Heart left ventricle (tissue), 16 donors: Measurements from ENCODE around the gene PTPRH. TPM values are rescaled to one million over a fixed set of nuclear protein-coding genes. Genes with fewer than 3 reads are reported as not detected.

Experiments
- ATAC-seq, 4 donors: fragments of 200-7000 bp; cut with Tn5 transposase; one replicate each; pipeline ENCODE4 v1.9.1; 2020 to 2022; ENCODE audit warnings: moderate library complexity in 4 of 4, mild to moderate bottlenecking in 3 of 4, moderate number of reproducible peaks in 1 of 4
- DNase-seq, 5 donors: peaks; one replicate each; pipeline ENCODE4 v3.0.0-alpha.2; 2020
- H3K27ac ChIP-seq, 12 donors: fragments of 200-600 bp; sonication (generic) in 4 of 12; one replicate each; pipeline versions ENCODE4 v1.5.0 to v1.8.0; 2016 to 2022; ENCODE audit warnings: mild to moderate bottlenecking in 2 of 12
- H3K27me3 ChIP-seq, 9 donors: fragments of 200-600 bp; sonication (generic) in 2 of 9; one replicate each; pipeline versions ENCODE4 v1.5.1 to v1.8.0; 2016 to 2022; ENCODE audit warnings: mild to moderate bottlenecking in 3 of 9
- H3K36me3 ChIP-seq, 9 donors: fragments of 200-600 bp; sonication (generic) in 2 of 9; one replicate each; pipeline versions ENCODE4 v1.5.0 to v1.8.0; 2018 to 2022; ENCODE audit warnings: mild to moderate bottlenecking in 2 of 9
- H3K4me1 ChIP-seq, 12 donors: fragments of 200-600 bp; sonication (generic) in 4 of 12; one replicate each; pipeline versions ENCODE4 v1.5.0 to v1.8.0; 2016 to 2022; ENCODE audit warnings: mild to moderate bottlenecking in 3 of 12
- H3K4me3 ChIP-seq, 12 donors: fragments of 200-600 bp; sonication (generic) in 4 of 12; one replicate each; pipeline versions ENCODE4 v1.5.0 to v1.8.0; 2017 to 2022; ENCODE audit warnings: mild to moderate bottlenecking in 9 of 12, moderate library complexity in 4 of 12
- H3K9me3 ChIP-seq, 12 donors: fragments of 200-600 bp; sonication (generic) in 4 of 12; one replicate each; pipeline versions ENCODE4 v1.5.0 to v1.8.0; 2016 to 2022; ENCODE audit warnings: mild to moderate bottlenecking in 1 of 12
- CTCF ChIP-seq, 12 donors: fragments of 200-600 bp; sonication (generic) in 4 of 12; IDR thresholded peaks; one replicate each; pipeline versions ENCODE4 v1.5.0 to v1.8.0; 2018 to 2022; ENCODE audit warnings: antibody characterized with exemption in 12 of 12, mild to moderate bottlenecking in 5 of 12
- POLR2A ChIP-seq, 2 donors: fragments of 450-650 bp; IDR thresholded peaks; one replicate each; pipeline ENCODE4 v1.6.1; 2017; ENCODE audit warnings: antibody characterized with exemption in 2 of 2, mild to moderate bottlenecking in 2 of 2, moderate library complexity in 2 of 2
- WGBS, 4 donors: extraction: QIAGEN DNeasy Blood & Tissue Kit in 2 of 4; methylation state at CpG; one replicate each; pipeline versions ENCODE4 v1.1.5 to v1.1.7; 2013 to 2018; 5-methylcytosine and 5-hydroxymethylcytosine counted together
- intact Hi-C, 10 donors: fragments of 100-400 bp; cut with DNase I; formaldehyde crosslinking; loops; one replicate each; pipeline versions ENCODE4 v1.11.1 to v1.14.2; 2022
- polyA plus RNA-seq, 2 donors: library from polyadenylated mRNA; stranded (reverse); fragments of 200-250 nt; gene quantifications; one replicate each; pipeline ENCODE4 v1.2.3, GENCODE V29; 2013
- total RNA-seq, 9 donors: library from RNA; depleted of rRNA in 2 of 9; stranded (reverse); fragments of >200 nt in 2 of 9; fragmentation: NEBNext Ultra II Directional in 3 of 9; extraction: Animal tissue kit (Norgen Biotek cat#: 25700) in 3 of 9; gene quantifications; one replicate each; pipeline versions ENCODE4 v1.1.0 to v1.2.4, GENCODE V29; 2016 to 2023
- donor health status: ischemic (EF 13 %, LVEDD 7.1; RV severe dilation, severe dysfunction).
- donor health status: healthy with polysubstance abuse.
- donor health status: DM: no; HTN: yes; CAD: no.
- donor health status: DM: no; HTN: no; CAD: no.
- donor health status: ischemic (EF 25% LVEDD 6.9; RV normal size, moderate dysfunction).
- donor health status: ischemic (EF 25% LVEDD 5.7; RV mildly dilated, moderate dysfunction).
- donor health status: healthy.
- donor health status: DM: yes; HTN: yes; CAD: no.
- donor health status: ischemic (EF 35%, LVEDD 5.7; RV mildly dilated, moderate dysfunction).
- donor health status: nonischemic (EF 11% LVEDD 7.7; RV severe dilation, severe dysfunction).
- donor health status: DM: yes; HTN: yes; CAD: no.
- donor health status: PGD.
- donor health status: ischemic (EF 29% LVEDD 5.4; RV normal size, mild dysfunction).
- donor health status: nonischemic (EF 23%, LVEDD 6.1; RV moderate dilation, normal function).

The PTPRH gene
- total and polyA plus RNA-seq, 11 donors, result 0.75 to 11.4 (median 2.3) TPM

DNA sequence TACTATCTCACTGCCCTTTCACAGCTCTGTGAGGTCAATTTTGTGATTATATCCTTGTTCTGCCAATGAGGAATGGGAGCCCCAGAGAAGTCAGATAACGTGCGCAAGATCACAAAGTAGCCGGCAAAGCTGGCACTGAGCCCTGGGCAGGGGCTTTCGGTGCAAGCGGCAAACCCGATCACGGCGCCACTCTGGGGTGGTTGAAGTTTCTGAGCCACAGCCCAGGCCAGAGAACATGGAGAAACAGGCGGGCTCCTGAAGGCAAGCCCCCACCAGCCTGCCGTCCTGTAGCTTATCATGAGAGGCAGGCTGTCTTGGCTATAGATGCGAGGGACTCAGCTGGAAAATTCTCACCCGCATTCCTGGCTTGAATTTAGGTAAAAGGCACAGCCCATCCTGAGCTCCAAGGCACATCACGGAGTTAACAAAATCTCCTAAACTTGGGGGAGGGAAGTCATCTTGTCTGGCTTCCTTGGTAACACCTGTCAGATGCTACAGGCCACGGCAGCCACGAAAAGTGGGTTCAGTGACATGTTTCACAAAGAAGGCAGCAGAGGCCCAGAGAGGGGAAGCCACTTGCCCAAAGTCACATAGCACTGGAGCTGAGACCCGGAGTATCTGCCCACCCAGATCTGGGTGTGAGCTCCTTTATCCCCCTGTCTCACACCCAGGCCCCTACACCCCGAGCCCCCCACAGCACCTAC lies 72.8 kb downstream of the PTPRH start:
- peaks cover 0 to 68% (median 16%) of the 10 kb centered on the region in 9 donors for H3K36me3 ChIP-seq
- no peak overlapping the region for H3K4me3 ChIP-seq
- 68 to 79% (median 72%) methylated on average over 16 to 17 of the region's 17 CpGs for WGBS, 4 donors
- peaks cover 0 to 6% (median 0%) of the 10 kb centered on the region in 12 donors for H3K4me1 ChIP-seq
- H3K9me3 ChIP-seq, result no peaks in the 10 kb centered on the region
- peaks cover 0 to 42% (median 5%) of the 10 kb centered on the region in 9 donors for H3K27me3 ChIP-seq
- peak overlapping the region in 1 of 12 donors; percentile 5 for H3K27ac ChIP-seq
- TF ChIP-seq CTCF (IDR thresholded peaks at IDR 0.05) (no peak), POLR2A (IDR thresholded peaks at IDR 0.05) (no peak)
- DNase-seq (peak in 1 of 5 donors; percentile 1), ATAC-seq (no peak)
- intact Hi-C loops, result loop anchor here in 1 of 10 donors (10.0 kb wide), 1 partner anchor 368 kb away; no protein-coding TSS in a partner anchor

DNA sequence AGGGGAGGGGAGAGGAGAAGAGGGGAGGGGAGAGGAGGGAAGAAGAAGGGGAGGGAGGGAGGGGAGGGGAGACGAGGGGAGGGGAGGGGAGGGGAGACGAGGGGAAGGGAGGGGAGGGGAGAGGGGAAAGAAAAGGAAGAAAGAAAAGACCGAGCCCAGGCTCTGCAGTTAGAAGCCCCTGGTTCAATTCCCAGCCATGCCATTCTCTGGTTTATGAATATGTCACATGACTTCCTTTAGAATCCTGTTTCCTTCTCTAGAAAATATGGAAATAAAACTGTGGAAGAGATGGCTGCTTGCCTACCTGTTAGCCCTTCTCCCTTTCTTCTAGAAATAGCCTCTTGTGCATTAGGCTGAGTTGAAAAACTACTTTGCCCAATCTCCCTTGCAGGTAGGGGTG lies 74.6 kb downstream of the PTPRH start:
- H3K27me3 ChIP-seq, result peaks cover 0 to 26% (median 1%) of the 10 kb centered on the region in 9 donors
- intact Hi-C loops, result loop anchor here in 1 of 10 donors (10.0 kb wide), 1 partner anchor 370 kb away; no protein-coding TSS in a partner anchor
- 11 to 41% (median 20%) methylated on average over 2 to 3 of the region's 3 CpGs for WGBS, 4 donors
- H3K4me3 ChIP-seq, result no peak overlapping the region
- TF ChIP-seq POLR2A (IDR thresholded peaks at IDR 0.05), result no peak
- no peak for TF ChIP-seq CTCF (IDR thresholded peaks at IDR 0.05)
- peaks cover 0 to 60% (median 14%) of the 10 kb centered on the region in 9 donors for H3K36me3 ChIP-seq
- no peak for ATAC-seq
- no peaks in the 10 kb centered on the region for H3K4me1 ChIP-seq
- DNase-seq, result no peak
- H3K27ac ChIP-seq, result no peak overlapping the region
- no peaks in the 10 kb centered on the region for H3K9me3 ChIP-seq

GRCh38 chr19:55133639-55134444 lies 75.5 kb downstream of the PTPRH start:
- 71 to 76% (median 74%) methylated on average over 25 of the region's 25 CpGs for WGBS, 4 donors
- Histone ChIP-seq H3K27ac (no peak overlapping the region), H3K4me1 (no peaks in the 10 kb centered on the region), H3K27me3 (peaks cover 0 to 23% (median 0%) of the 10 kb centered on the region in 9 donors), H3K4me3 (no peak overlapping the region), H3K36me3 (peaks cover 0 to 51% (median 13%) of the 10 kb centered on the region in 9 donors), H3K9me3 (no peaks in the 10 kb centered on the region)
- no peak for DNase-seq
- ATAC-seq, result no peak
- intact Hi-C loops, result loop anchor here in 1 of 10 donors (10.0 kb wide), 1 partner anchor 371 kb away; no protein-coding TSS in a partner anchor
- no peak for TF ChIP-seq CTCF (IDR thresholded peaks at IDR 0.05)
- no peak for TF ChIP-seq POLR2A (IDR thresholded peaks at IDR 0.05)
